ENCODE data around the gene HTATIP2.
"Not testable (repeated sequence)": the region's sequence is repeated elsewhere in the genome, so short reads cannot be mapped to it uniquely, and the experiment has no call there.

HTATIP2 gene

GRCh38 chr11:20357150-20357549, 6.4 kb upstream of the HTATIP2 start:
- no peak for TF ChIP-seq CTCF (conservative IDR thresholded peaks at IDR 0.05; ENCODE audit: low read depth)
- DNase-seq (ENCODE audit: low spot score): no peak
- no peak overlapping the region for H3K27ac ChIP-seq
- CTCF ChIA-PET: no interaction called here
- POLR2A ChIA-PET (ENCODE audit: low non-redundant PET): no interaction called here

DNA sequence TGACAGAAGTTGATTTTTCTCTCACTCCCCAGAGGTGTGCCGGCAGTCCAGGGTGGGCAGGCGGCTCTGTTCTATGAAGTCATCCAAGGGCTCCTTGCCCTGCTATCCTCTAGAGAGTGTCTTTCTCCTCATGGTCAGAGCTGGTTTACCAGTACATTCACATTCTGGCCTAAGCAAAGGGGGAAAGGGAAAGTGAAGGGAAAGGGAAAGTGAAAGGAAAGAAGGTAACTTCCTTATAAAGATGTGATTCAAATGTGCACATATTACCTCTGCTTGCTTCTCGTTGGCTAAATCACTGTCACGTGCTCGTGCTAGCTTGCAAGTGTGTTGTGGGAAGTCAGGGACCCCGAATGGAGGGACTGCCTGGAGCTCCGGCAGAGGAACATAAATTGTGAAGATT, 2.9 kb upstream of the HTATIP2 start:
- CTCF ChIA-PET: no interaction called here
- H3K27ac ChIP-seq: no peak overlapping the region

GRCh38 chr11:20362481-20362880, 1.0 kb upstream of the HTATIP2 start:
- TF ChIP-seq CTCF (conservative IDR thresholded peaks at IDR 0.05; ENCODE audit: low read depth): no peak
- POLR2A ChIA-PET (ENCODE audit: low non-redundant PET): no interaction called here
- CTCF ChIA-PET: no interaction called here
- DNase-seq (ENCODE audit: low spot score): no peak
- H3K27ac ChIP-seq: no peak overlapping the region

More for the DNA sequence above, 2.9 kb upstream of the HTATIP2 start:
- DNase-seq (ENCODE audit: low spot score): no peak
- POLR2A ChIA-PET (ENCODE audit: low non-redundant PET): no interaction called here
- TF ChIP-seq CTCF (conservative IDR thresholded peaks at IDR 0.05; ENCODE audit: low read depth): no peak

- DNase-seq (ENCODE audit: low spot score): no peak
- CTCF ChIA-PET: interaction anchor here (0.7 to 1.5 kb wide), 2 partner anchors 8 to 235 kb away, joined by 3 to 7 read pairs; no protein-coding TSS in a partner anchor
- peak overlapping the region; percentile 85 for H3K27ac ChIP-seq
- TF ChIP-seq CTCF (conservative IDR thresholded peaks at IDR 0.05; ENCODE audit: low read depth): no peak
- POLR2A ChIA-PET (ENCODE audit: low non-redundant PET): no interaction called here
Observed at GRCh38 chr11:20363149-20363499, 390 bp upstream of the HTATIP2 start.

- no peak for TF ChIP-seq CTCF (conservative IDR thresholded peaks at IDR 0.05; ENCODE audit: low read depth)
- peak; percentile 24 for DNase-seq (ENCODE audit: low spot score)
- peak overlapping the region; percentile 85 for H3K27ac ChIP-seq
- ChIA-PET CTCF (interaction anchor here (0.6 to 1.5 kb wide), 2 partner anchors 12 to 236 kb away, joined by 3 to 7 read pairs; no protein-coding TSS in a partner anchor), POLR2A (ENCODE audit: low non-redundant PET) (no interaction called here)
Observed at GRCh38 chr11:20364341-20364792, 853 bp downstream of the HTATIP2 start.

DNA sequence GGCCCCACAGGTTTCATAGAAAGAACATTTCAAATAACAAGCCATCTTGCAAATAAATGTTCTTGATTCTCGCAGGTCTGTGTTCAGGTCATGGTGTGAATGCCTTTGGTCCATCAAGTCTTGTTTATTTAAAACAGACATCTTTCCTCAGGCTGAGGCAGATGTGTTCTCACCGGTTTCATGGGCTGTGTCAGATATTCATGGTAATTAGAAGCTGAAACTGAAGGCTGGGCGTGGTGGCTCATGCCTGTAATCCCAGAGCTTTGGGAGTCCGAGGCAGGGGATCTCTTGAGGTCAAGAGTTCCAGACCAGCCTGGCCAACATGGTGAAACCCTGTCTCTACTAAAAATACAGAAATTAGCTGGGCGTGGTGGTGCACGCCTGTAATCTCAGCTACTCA, 2.0 kb downstream of the HTATIP2 start:
- DNase-seq (ENCODE audit: low spot score): not testable (repeated sequence)
- CTCF ChIA-PET: interaction anchor here (0.6 kb wide), 1 partner anchor 334 kb away, joined by 5 read pairs; no protein-coding TSS in a partner anchor
- POLR2A ChIA-PET (ENCODE audit: low non-redundant PET): interaction anchor here (0.6 kb wide), 1 partner anchor 9 kb away, joined by 3 read pairs; no protein-coding TSS in a partner anchor
- peak overlapping the region; percentile 85 for H3K27ac ChIP-seq

- no peak overlapping the region for H3K27ac ChIP-seq
- ChIA-PET POLR2A (ENCODE audit: low non-redundant PET) (no interaction called here), CTCF (interaction anchor here (1.1 to 1.6 kb wide), 2 partner anchors 14 to 19 kb away, joined by 3 to 11 read pairs; no protein-coding TSS in a partner anchor)
- DNase-seq (ENCODE audit: low spot score): peak; percentile 93
- no peak for TF ChIP-seq CTCF (conservative IDR thresholded peaks at IDR 0.05; ENCODE audit: low read depth)
Observed at GRCh38 chr11:20367313-20367948, 3.9 kb downstream of the HTATIP2 start.

Measured in RWPE1 (cell line).